ENCODE data around the gene DGKQ. TPM values are rescaled to one million over a fixed set of nuclear protein-coding genes. Genes with fewer than 3 reads are reported as not detected.

The DGKQ gene
- total and polyA plus RNA-seq, 2 donors (not counting 3 experiments of a cell fraction or from before 2014, with no cell fraction given), result 15.8 to 20.2 TPM

DNA sequence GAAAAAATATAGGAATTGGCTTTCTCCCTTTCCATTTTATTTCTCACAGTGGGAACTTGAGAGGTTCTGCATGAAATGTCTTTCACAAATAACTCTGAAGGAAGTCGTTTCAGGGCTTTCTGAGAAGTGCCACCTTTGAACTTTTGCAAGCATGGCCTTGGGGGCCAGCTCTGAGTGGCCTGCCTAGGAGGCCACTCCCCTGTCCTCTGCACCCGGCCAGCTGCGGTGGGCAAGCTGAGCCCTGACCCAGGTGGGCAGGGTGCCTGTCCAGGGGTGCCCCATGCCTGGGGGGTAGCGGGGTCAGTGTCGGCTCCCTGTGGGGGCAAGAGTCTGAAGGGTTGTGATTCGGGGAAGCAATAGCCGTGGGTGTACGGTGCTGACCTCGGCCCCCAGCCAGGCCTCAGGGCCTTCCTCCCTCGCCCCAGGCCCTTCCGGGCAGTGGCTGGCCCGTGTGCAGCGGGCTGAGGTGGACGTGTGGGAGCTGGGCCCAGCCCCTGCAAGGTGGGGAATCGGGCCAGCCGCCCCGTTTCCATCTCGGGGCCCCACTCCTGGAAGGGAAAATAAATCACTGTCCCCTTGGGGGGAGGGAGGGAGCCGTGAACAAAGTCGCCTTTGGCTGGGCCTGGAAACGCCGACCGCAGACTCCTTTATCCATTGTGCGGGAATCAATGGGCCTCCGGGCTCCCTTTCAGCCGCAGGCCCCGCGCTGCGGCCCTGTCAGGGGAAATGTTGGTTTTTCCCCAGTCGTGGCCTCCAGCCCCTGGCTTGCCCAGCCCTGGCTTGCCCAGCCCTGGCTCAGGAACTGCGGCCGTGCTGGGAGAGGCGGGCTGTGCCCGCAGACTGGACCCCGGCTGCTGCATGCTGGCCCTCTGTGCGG is 41.2 kb upstream of the DGKQ start:
- Histone ChIP-seq H3K4me1 (ENCODE audit: control insufficient read depth, extremely low read depth, insufficient read depth, low read length) (peaks cover 4% of the 10 kb centered on the region), H3K9ac (replicated peaks; ENCODE audit: extremely low read depth, insufficient read depth, low read length) (no peak overlapping the region), H3K9me1 (replicated peaks; ENCODE audit: control insufficient read depth, extremely low read depth, insufficient read depth, low read length) (no peaks in the 10 kb centered on the region), H2AFZ (ENCODE audit: low read depth, low read length) (no peak overlapping the region), H4K20me1 (replicated peaks; ENCODE audit: control insufficient read depth, extremely low read depth, insufficient read depth, low read length) (no peaks in the 10 kb centered on the region), H3K27ac (ENCODE audit: insufficient read depth, low read depth, low read length) (no peak overlapping the region), H3K79me2 (ENCODE audit: control insufficient read depth, insufficient read depth, low read length) (peaks cover 3% of the 10 kb centered on the region), H3K4me3 (replicated peaks in 1 of 3; ENCODE audit: insufficient read depth in 1 of 3, low read depth in 1 of 3, low read length in 3 of 3) (no peak overlapping the region), H3K36me3 (ENCODE audit: control insufficient read depth in 2 of 2, extremely low read depth in 1 of 2, insufficient read depth in 2 of 2, low read length in 2 of 2) (peaks cover 0 to 2% of the 10 kb centered on the region in 2 experiments), H3K4me2 (ENCODE audit: insufficient read depth, low read length) (no peak overlapping the region), H3K9me3 (replicated peaks; ENCODE audit: control insufficient read depth, insufficient read depth, low read length) (no peaks in the 10 kb centered on the region), H3K27me3 (ENCODE audit: control insufficient read depth in 2 of 2, insufficient read depth in 2 of 2, low read length in 2 of 2) (no peaks in the 10 kb centered on the region)
- intact Hi-C loops (cut with micrococcal nuclease), result no loop called here
- POLR2A ChIA-PET, result no interaction called here
- DNase-seq (ENCODE audit: low read depth, low spot score), result no peak
- CTCF ChIA-PET, result no interaction called here
- TF ChIP-seq POLR2A (IDR thresholded peaks at IDR 0.05; ENCODE audit: low read depth, low read length) (no peak), EZH2 (IDR thresholded peaks at IDR 0.05; ENCODE audit: borderline replicate concordance, low read depth, low read length, severe bottlenecking) (no peak), POLR2AphosphoS5 (IDR thresholded peaks at IDR 0.05; ENCODE audit: insufficient read depth, low read depth, low read length) (no peak), JUN (IDR thresholded peaks at IDR 0.05; ENCODE audit: borderline replicate concordance, insufficient read depth, insufficient read length, low read depth) (no peak), GATA2 (IDR thresholded peaks at IDR 0.05; ENCODE audit: insufficient read depth, insufficient read length, low read depth, low read length) (no peak), MYC (IDR thresholded peaks at IDR 0.05; ENCODE audit: low read depth, low read length) (no peak), FOS (IDR thresholded peaks at IDR 0.05; ENCODE audit: borderline replicate concordance, insufficient read depth, low read length) (no peak), CTCF (IDR thresholded peaks at IDR 0.05; ENCODE audit: extremely low read depth in 1 of 2, insufficient read depth in 1 of 2, low read depth in 1 of 2, low read length in 2 of 2) (no peak)
- TF ChIP-seq, protein P1, sequence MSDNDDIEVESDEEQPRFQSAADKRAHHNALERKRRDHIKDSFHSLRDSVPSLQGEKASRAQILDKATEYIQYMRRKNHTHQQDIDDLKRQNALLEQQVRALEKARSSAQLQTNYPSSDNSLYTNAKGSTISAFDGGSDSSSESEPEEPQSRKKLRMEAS (IDR thresholded peaks at IDR 0.05; ENCODE audit: insufficient read depth, insufficient read length), result no peak
- no peak for FAIRE-seq
- dilution Hi-C loops (cut with MboI; ENCODE audit: extremely low pct_ligation_motif_present, low sequenced_read_pairs), result no loop called here
- no TSS peak for BruUV-seq (replicated peaks)

All from endothelial cell of umbilical vein (primary cell).